MM.1S (cell line): ENCODE data around the gene LARGE1.

Experiments used
- DNase-seq: peaks from one replicate; pipeline ENCODE4 v3.0.0-alpha.2; 2015
- H2AFZ ChIP-seq: fragments of 300-600 bp; sonication (generic); 2 replicates; pipeline ENCODE4 v1.6.0; 2016; ENCODE audit warnings: antibody characterized with exemption, low read length
- H3F3A ChIP-seq: fragments of 300-600 bp; sonication (generic); 2 replicates; pipeline ENCODE4 v1.6.1; 2016; ENCODE audit warnings: mild to moderate bottlenecking, antibody characterized with exemption, low read length, moderate library complexity, mixed read lengths; ENCODE audit not compliant: insufficient read depth
- H3K27ac ChIP-seq: fragments of 300-600 bp; sonication (generic); 2 replicates; pipeline ENCODE4 v1.5.1; 2016; ENCODE audit warnings: mild to moderate bottlenecking, low read length
- H3K27me3 ChIP-seq: fragments of 300-600 bp; sonication (generic); replicated peaks from 2 replicates; pipeline ENCODE4 v1.6.0; 2016; ENCODE audit warnings: low read length; ENCODE audit not compliant: insufficient read depth
- H3K36me3 ChIP-seq: fragments of 300-600 bp; sonication (generic); replicated peaks from 2 replicates; pipeline ENCODE4 v1.6.1; 2016; ENCODE audit warnings: mild to moderate bottlenecking, low read length, mixed read lengths; ENCODE audit not compliant: insufficient read depth
- H3K4me1 ChIP-seq: fragments of 300-600 bp; sonication (generic); 2 replicates; pipeline ENCODE4 v1.6.1; 2016; ENCODE audit warnings: low read length, mixed read lengths
- H3K4me2 ChIP-seq: fragments of 300-600 bp; sonication (generic); 2 replicates; pipeline ENCODE4 v1.6.0; 2016; ENCODE audit warnings: low read depth, low read length
- H3K4me3 ChIP-seq: fragments of 300-600 bp; sonication (generic); 2 replicates; pipeline ENCODE4 v1.5.1; 2016; ENCODE audit warnings: low read length, mixed read lengths
- H3K79me2 ChIP-seq: fragments of 300-600 bp; sonication (generic); 2 replicates; pipeline ENCODE4 v1.6.1; 2016; ENCODE audit warnings: mixed run types, low read length, mixed read lengths
- H3K9ac ChIP-seq: fragments of 300-600 bp; sonication (generic); 2 replicates; pipeline ENCODE4 v1.6.1; 2016; ENCODE audit warnings: low read length, mixed read lengths
- H3K9me2 ChIP-seq: fragments of 300-600 bp; sonication (generic); replicated peaks from 2 replicates; pipeline ENCODE4 v1.6.1; 2016; ENCODE audit warnings: mild to moderate bottlenecking, low read length, mixed read lengths; ENCODE audit not compliant: insufficient read depth
- H3K9me3 ChIP-seq: fragments of 300-600 bp; sonication (generic); replicated peaks from 2 replicates; pipeline ENCODE4 v1.6.1; 2016; ENCODE audit warnings: mild to moderate bottlenecking, low read length, mixed read lengths; ENCODE audit not compliant: insufficient read depth
- H4K20me1 ChIP-seq: fragments of 300-600 bp; sonication (generic); 2 replicates; pipeline ENCODE4 v1.6.1; 2016; ENCODE audit warnings: mild to moderate bottlenecking, low read length, moderate library complexity, mixed read lengths; ENCODE audit not compliant: insufficient read depth
- CTCF ChIP-seq: fragments of 300-600 bp; sonication (generic); IDR thresholded peaks from 2 replicates; pipeline ENCODE4 v1.5.1; 2016; ENCODE audit warnings: antibody characterized with exemption, low read length, mixed read lengths
- EZH2 ChIP-seq: fragments of 300-600 bp; sonication (generic); optimal IDR thresholded peaks from 2 replicates; pipeline ENCODE3; 2017; ENCODE audit warnings: low read depth, mild to moderate bottlenecking, antibody characterized with exemption, low read length, mixed read lengths
- EZH2phosphoT487 ChIP-seq: fragments of 300-600 bp; sonication (generic); IDR thresholded peaks from 2 replicates; pipeline ENCODE4 v1.6.1; 2018; ENCODE audit warnings: antibody characterized with exemption, low read length

The LARGE1 gene

GRCh38 chr22:33562501-33562900 is 357.8 kb downstream of the LARGE1 start:
- TF ChIP-seq EZH2 (no peak), CTCF (no peak), EZH2phosphoT487 (no peak)
- Histone ChIP-seq H2AFZ (no peak overlapping the region), H3K9me3 (no peaks in the 10 kb centered on the region), H3K4me2 (no peak overlapping the region), H3F3A (peaks cover under 1% of the 10 kb centered on the region; the same call in 1 of the 2 replicates), H3K4me3 (no peak overlapping the region), H3K4me1 (peaks cover 8% of the 10 kb centered on the region), H3K36me3 (no peaks in the 10 kb centered on the region), H3K9ac (no peak overlapping the region), H3K79me2 (peaks cover 18% of the 10 kb centered on the region), H4K20me1 (no peaks in the 10 kb centered on the region), H3K27ac (no peak overlapping the region), H3K27me3 (no peaks in the 10 kb centered on the region), H3K9me2 (no peaks in the 10 kb centered on the region)
- no peak for DNase-seq

GRCh38 chr22:33561149-33561807 is 359.0 kb downstream of the LARGE1 start:
- Histone ChIP-seq H4K20me1 (no peaks in the 10 kb centered on the region), H3K79me2 (peaks cover 8% of the 10 kb centered on the region), H3K9me3 (no peaks in the 10 kb centered on the region), H3K4me2 (no peak overlapping the region), H3K27me3 (no peaks in the 10 kb centered on the region), H3K27ac (no peak overlapping the region), H2AFZ (no peak overlapping the region), H3K9me2 (no peaks in the 10 kb centered on the region), H3F3A (no peaks in the 10 kb centered on the region), H3K4me1 (no peaks in the 10 kb centered on the region), H3K36me3 (no peaks in the 10 kb centered on the region), H3K4me3 (no peak overlapping the region), H3K9ac (no peak overlapping the region)
- no peak for DNase-seq
- no peak for TF ChIP-seq EZH2phosphoT487

GRCh38 chr22:33557836-33558235 is 362.4 kb downstream of the LARGE1 start:
- Histone ChIP-seq H3K4me2 (no peak overlapping the region), H3K9me3 (no peaks in the 10 kb centered on the region), H4K20me1 (no peaks in the 10 kb centered on the region), H3K79me2 (no peaks in the 10 kb centered on the region), H3K9me2 (no peaks in the 10 kb centered on the region), H3K4me3 (no peak overlapping the region), H3K36me3 (no peaks in the 10 kb centered on the region), H3K27me3 (no peaks in the 10 kb centered on the region), H3K9ac (no peak overlapping the region), H2AFZ (no peak overlapping the region), H3K4me1 (no peaks in the 10 kb centered on the region), H3K27ac (no peak overlapping the region), H3F3A (no peaks in the 10 kb centered on the region)
- DNase-seq, result no peak
- TF ChIP-seq EZH2 (no peak), CTCF (no peak), EZH2phosphoT487 (no peak)

- Histone ChIP-seq H3K9ac (no peak overlapping the region), H3K4me3 (no peak overlapping the region), H2AFZ (no peak overlapping the region), H3F3A (no peaks in the 10 kb centered on the region), H3K27ac (no peak overlapping the region), H3K36me3 (no peaks in the 10 kb centered on the region), H3K4me1 (no peaks in the 10 kb centered on the region), H4K20me1 (no peaks in the 10 kb centered on the region), H3K9me2 (no peaks in the 10 kb centered on the region), H3K27me3 (no peaks in the 10 kb centered on the region), H3K9me3 (no peaks in the 10 kb centered on the region), H3K79me2 (no peaks in the 10 kb centered on the region; the same call in 1 of the 2 replicates), H3K4me2 (no peak overlapping the region)
- TF ChIP-seq EZH2phosphoT487 (no peak), EZH2 (no peak), CTCF (no peak)
- no peak for DNase-seq
Observed at GRCh38 chr22:33555814-33556522, 364.3 kb downstream of the LARGE1 start.
